GM19372 (cell line): ENCODE results near the gene MAPK8.

Experiments
- ATAC-seq: cut with Tn5 transposase; IDR thresholded peaks from one replicate; pipeline ENCODE4 v1.9.1; 2021; ENCODE audit warnings: mild to moderate bottlenecking, low read depth, moderate library complexity; ENCODE audit not compliant: unreplicated experiment

MAPK8 gene

DNA sequence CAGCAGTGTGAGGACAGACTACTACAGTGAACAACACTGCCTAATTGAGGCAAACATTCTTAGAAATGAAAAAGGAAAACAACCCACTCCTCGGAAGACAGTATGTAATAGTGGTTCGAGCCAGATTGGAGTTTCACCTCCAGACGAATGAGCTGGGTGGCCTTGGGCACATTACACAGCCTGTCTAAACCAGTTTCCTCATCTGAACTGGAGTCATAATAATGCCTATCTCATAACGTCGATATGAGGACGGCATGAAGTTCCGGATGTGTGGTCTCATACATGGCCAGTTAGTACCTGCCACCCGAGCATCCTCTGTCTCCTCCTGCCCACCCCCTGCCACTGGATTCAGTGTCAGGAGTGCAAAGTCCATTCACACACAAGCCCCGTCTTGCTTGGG lies 16.2 kb upstream of the MAPK8 start:
- no peak for ATAC-seq

GRCh38 chr10:48291190-48291589 lies 15.3 kb upstream of the MAPK8 start:
- no peak for ATAC-seq

- no peak for ATAC-seq
These were observed 13.9 kb upstream of the MAPK8 start for GRCh38 chr10:48292616-48293015.

DNA sequence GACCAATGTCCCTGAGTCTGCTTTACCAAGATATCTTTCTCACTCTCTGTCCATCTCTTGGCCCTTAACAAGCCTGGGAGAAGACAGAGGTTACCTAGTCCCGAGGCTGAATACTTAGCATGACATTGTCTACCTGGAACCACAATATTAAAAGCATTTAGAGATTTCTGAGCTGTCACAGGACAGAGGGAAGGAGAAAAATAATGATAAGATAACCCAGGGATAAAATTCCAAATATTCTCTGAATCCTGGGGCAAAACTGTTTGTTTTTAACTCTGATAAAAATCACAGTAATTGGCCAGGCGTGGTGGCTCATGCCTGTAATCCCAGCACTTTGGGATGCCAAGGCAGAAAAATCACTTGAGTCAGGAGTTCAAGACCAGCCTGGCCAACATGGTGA lies 12.0 kb upstream of the MAPK8 start:
- no peak for ATAC-seq

GRCh38 chr10:48296576-48297098 lies 9.8 kb upstream of the MAPK8 start:
- ATAC-seq: no peak

- ATAC-seq: no peak
These were observed 7.4 kb upstream of the MAPK8 start for GRCh38 chr10:48299066-48299465.

DNA sequence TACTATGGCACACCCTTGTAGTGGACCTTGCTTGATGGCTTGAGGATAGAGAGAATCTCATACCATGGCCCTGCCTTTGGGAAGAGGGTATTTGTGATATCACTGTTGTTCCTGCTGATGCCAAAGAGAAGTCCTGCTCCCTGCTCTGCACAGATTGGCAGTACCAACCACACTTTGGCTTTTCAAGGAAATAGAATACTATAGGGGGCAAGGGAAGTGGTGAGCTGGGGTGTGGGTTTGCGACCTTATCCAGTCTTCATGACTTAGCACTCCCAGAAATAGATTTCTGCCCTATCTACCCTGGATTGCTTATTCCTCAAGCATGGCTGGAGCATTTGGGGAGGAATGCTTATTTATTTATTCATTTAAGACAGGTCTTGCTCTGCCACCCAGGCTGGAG lies 6.8 kb upstream of the MAPK8 start:
- no peak for ATAC-seq

GRCh38 chr10:48300556-48300955 lies 5.9 kb upstream of the MAPK8 start:
- ATAC-seq: no peak

DNA sequence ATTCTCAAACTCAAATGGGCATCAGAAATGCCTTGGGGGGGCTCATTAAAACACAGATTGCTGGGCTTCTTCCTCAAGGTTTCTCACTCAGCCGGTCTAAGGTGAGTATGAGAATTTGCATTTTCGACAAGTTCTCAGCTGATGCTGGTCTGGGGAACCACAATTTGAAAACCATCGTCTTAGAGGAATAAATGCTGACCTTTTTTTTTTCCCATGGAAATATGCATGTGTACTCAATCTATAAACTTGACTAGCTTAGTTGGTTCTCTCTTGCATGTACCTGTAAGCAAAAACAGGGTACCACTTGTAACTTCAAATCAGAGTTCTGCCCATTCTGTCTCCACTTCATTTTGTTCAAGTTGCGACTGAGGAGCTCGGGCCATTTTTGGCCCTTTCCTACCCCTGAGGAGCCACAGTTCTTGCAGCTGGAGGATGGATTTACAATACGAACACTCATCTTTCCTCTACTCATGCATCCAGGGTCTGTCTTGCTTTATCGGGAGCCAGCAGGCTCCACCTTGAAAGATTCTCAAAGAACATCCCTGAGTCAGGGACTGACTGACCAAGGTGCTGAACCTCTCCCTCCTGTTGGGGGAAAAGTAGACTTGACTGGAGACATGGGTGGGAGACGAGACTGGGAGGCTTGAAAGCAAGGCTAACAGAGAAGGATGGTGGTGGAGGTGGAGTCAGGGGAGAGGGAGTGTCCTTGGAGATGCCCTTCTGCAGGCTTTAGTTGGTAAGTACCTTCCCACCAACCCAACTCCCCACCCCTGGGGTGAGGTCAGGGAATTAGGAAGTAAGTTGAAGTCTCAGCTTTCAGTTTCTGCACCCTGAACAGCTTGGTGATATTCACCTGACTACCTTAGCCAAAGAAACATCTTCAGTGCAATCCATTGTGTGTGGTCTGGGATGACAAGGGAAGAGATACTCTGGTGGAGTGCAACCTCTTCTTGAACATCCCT lies 3.7 kb upstream of the MAPK8 start:
- ATAC-seq: no peak

GRCh38 chr10:48305905-48306264 lies 592 bp upstream of the MAPK8 start:
- no peak for ATAC-seq

DNA sequence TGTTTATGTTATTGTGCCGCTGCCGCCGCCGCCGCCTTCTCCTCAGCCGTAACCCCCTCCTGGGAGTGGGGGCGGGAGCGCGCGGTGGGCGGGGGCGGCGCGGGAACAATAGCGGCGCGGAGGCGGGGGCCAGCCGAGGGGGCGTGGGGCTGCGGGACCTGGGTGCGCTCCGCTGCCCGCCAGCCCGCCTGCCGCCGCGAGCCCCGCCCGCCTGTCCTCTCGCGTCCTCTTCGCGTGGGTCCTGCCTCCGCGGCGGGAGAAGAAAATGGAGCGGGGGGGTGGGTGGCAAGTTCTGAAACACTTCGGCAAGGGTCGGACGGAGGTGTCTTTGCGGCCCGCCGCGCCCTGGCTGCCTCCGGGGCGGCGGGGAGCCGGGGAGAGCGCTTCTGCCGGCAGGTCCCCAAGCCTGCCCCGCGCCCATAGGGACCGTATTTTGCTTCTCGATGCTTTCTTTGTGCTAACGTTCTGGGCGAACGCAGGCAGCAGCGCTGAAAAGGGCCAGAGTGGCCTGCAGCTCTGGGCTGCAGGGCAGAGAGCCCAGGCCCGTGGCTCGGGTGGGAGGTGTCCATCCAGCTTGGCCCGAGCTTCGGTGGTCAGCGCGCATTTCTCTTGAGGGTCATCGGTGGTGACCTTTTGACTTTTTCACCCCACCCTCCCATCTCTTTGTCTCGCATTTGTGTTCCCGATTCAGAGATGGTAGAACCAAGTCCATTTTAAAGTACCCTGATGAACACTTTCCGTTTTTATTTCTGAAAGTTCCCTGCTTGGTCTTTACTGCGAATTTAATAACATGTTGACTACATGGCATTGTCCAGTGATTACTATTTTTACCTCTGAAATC lies 613 bp downstream of the MAPK8 start:
- peak; percentile 36 for ATAC-seq

DNA sequence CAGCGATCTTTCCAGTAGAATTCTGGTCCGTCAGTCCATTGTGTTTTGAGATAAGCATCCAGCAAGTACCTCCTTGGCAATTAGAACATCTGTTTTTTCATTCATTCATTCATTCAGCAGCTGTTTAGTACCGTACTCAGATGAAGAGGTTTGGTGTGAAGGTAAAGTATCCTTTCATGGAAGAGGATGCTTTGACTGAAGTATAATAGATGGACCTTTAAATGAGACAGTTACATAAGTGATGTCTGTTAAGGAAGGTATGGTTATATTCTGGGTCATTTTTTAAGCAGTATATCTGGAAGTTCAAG lies 1.2 kb downstream of the MAPK8 start:
- no peak for ATAC-seq

- ATAC-seq: no peak
These were observed 3.3 kb downstream of the MAPK8 start for GRCh38 chr10:48309711-48310226.

GRCh38 chr10:48314107-48314506 lies 7.6 kb downstream of the MAPK8 start:
- no peak for ATAC-seq

- no peak for ATAC-seq
These were observed 9.8 kb downstream of the MAPK8 start for GRCh38 chr10:48316236-48316635.

DNA sequence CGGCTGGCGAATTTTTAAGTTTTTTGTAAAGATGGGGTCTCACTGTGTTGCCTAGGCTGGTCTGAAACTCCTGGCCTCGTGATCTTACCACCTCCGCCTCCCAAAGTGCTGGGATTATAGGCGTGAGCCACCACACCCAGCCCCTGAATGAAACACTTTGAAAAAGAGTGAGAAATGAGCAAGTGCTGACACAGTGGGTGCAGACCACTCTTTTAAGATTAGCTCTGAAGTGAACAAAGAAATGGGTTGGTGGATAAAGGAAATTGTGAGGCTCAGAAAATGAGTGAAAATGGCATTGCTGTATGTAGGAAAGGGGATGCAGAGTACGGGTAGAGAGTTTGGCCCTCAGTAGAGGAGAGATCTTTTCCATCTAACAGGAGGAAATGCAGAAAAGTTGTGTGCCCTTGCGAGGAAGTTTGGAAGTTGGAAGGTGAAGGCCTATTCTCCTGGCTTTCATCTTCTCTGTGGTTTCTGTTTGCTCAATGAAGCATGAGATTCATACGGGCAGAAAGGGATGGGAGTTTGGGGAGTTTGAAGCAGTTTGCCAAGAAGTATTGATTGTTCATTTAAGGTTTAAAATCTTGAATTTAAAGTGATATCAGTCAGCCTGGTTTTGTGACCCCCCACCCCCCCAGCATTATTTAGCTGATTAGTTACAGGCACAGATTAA lies 11.0 kb downstream of the MAPK8 start:
- no peak for ATAC-seq

- ATAC-seq: no peak
These were observed 15.5 kb downstream of the MAPK8 start for GRCh38 chr10:48322017-48322416.

GRCh38 chr10:48324580-48324979 lies 18.1 kb downstream of the MAPK8 start:
- no peak for ATAC-seq

- no peak for ATAC-seq
These were observed 23.8 kb downstream of the MAPK8 start for GRCh38 chr10:48330269-48330668.

- no peak for ATAC-seq
These were observed 25.0 kb downstream of the MAPK8 start for GRCh38 chr10:48331436-48331835.
